RPMI7951 (cell line): ENCODE data around the gene ABCB7. TPM values are rescaled to one million over a fixed set of nuclear protein-coding genes. Genes with fewer than 3 reads are reported as not detected.
A peak's percentile ranks its signal among the peaks of the same experiment; 100 is the strongest.
"Not testable (repeated sequence)": the region's sequence is repeated elsewhere in the genome, so short reads cannot be mapped to it uniquely, and the experiment has no call there.

Source experiments
- DNase-seq: peaks from one replicate; pipeline ENCODE4 v3.0.0-alpha.2; 2012; ENCODE audit warnings: low read depth
- total RNA-seq: library from RNA; depleted of rRNA; stranded (reverse); fragments of >200 nt; shearing (Covaris generic); gene quantifications from 2 replicates; pipeline ENCODE4 v1.2.3, GENCODE V29; 2014; rRNA removed

Gene ABCB7
- 43.1 and 50.1 TPM in 2 replicates for total RNA-seq

- DNase-seq = peak; percentile 86
Measured at GRCh38 chrX:75155827-75156525, at the start of gene ABCB7. ABCB7 (minus strand) TSS chrX:75156283; CDS start chrX:75156272, 11 bp downstream.

GRCh38 chrX:75188415-75189206 is 32.5 kb upstream of the ABCB7 start:
- DNase-seq = not testable (repeated sequence)

GRCh38 chrX:75181721-75182120 is 25.6 kb upstream of the ABCB7 start:
- DNase-seq = peak; percentile 5

GRCh38 chrX:75179536-75180293 is 23.6 kb upstream of the ABCB7 start:
- not testable (repeated sequence) for DNase-seq

GRCh38 chrX:75172257-75172890 is 16.3 kb upstream of the ABCB7 start:
- not testable (repeated sequence) for DNase-seq

- no peak for DNase-seq
Measured at GRCh38 chrX:75158054-75158453, 2.0 kb upstream of the ABCB7 start.

GRCh38 chrX:75156531-75156945 is 455 bp upstream of the ABCB7 start:
- DNase-seq = peak; percentile 45

- DNase-seq = peak; percentile 6
Measured at GRCh38 chrX:75155447-75155826, 646 bp downstream of the ABCB7 start.

GRCh38 chrX:75154871-75155270 is 1.2 kb downstream of the ABCB7 start:
- no peak for DNase-seq

GRCh38 chrX:75151827-75152592 is 4.1 kb downstream of the ABCB7 start:
- no peak for DNase-seq

GRCh38 chrX:75149654-75150053 is 6.4 kb downstream of the ABCB7 start:
- no peak for DNase-seq

GRCh38 chrX:75132672-75133071 is 23.4 kb downstream of the ABCB7 start:
- DNase-seq = no peak

- no peak for DNase-seq
Measured at GRCh38 chrX:75131973-75132627, 24.0 kb downstream of the ABCB7 start.

- DNase-seq = not testable (repeated sequence)
Measured at GRCh38 chrX:75129069-75129468, 27.0 kb downstream of the ABCB7 start.

GRCh38 chrX:75118296-75118695 is 37.8 kb downstream of the ABCB7 start:
- no peak for DNase-seq

GRCh38 chrX:75115707-75116413 is 40.2 kb downstream of the ABCB7 start:
- DNase-seq = no peak

GRCh38 chrX:75114638-75115037 is 41.4 kb downstream of the ABCB7 start:
- DNase-seq = no peak

GRCh38 chrX:75113664-75114063 is 42.4 kb downstream of the ABCB7 start:
- DNase-seq = no peak

- DNase-seq = no peak
Measured at GRCh38 chrX:75107863-75108509, 48.1 kb downstream of the ABCB7 start.
